ENCODE results near the gene FYN. TPM values are rescaled to one million over a fixed set of nuclear protein-coding genes. Genes with fewer than 3 reads are reported as not detected.

FYN gene
- total and polyA plus RNA-seq, 10 of the 15 experiments (the other 5 are each of a cell fraction or from before 2014, with no cell fraction given): 51.4 to 247 (median 138) TPM

- TF ChIP-seq, protein P1, sequence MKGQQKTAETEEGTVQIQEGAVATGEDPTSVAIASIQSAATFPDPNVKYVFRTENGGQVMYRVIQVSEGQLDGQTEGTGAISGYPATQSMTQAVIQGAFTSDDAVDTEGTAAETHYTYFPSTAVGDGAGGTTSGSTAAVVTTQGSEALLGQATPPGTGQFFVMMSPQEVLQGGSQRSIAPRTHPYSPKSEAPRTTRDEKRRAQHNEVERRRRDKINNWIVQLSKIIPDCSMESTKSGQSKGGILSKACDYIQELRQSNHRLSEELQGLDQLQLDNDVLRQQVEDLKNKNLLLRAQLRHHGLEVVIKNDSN (IDR thresholded peaks at IDR 0.05; ENCODE audit: borderline replicate concordance, extremely low read length, insufficient read depth, low read depth, low read length): no peak
- no peak for TF ChIP-seq KDM1A (IDR thresholded peaks at IDR 0.05; ENCODE audit: borderline replicate concordance)
Measured at GRCh38 chr6:111775145-111775922, 97.9 kb downstream of the FYN start (continued).

DNA sequence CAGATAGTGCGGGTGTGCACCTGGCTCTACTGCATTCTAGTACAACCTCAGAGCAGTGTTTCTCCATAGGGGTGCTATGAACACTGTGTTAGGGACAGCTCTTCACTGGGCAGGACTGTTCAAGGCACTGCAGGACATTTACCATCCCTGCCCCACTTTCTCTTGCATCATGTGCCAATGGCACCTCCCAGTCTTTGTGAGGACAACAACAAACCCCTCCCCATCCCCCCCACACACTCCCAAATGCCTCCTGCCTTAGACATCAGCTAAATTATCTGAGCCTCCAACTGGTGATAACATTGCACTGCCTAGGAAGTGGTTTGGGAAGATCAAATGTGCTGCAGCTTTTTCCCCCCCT lies 98.9 kb downstream of the FYN start:
- H3K36me3 ChIP-seq (ENCODE audit: control insufficient read depth in 2 of 2, insufficient read depth in 2 of 2, low read length in 1 of 2): peaks cover 7 to 15% of the 10 kb centered on the region in 2 experiments
- no TSS peak for BruUV-seq (replicated peaks)
- WGBS (ENCODE audit: insufficient coverage, insufficient replicate concordance, low lambda C conversion rate, missing lambda C conversion rate): 100% methylated on average over 1 of the region's 1 CpG
- POLR2A ChIA-PET: interaction anchor here (1.2 to 4.0 kb wide), 4 partner anchors 9 to 32 kb away, joined by 4 to 20 read pairs (median 5); no protein-coding TSS in a partner anchor
- H3K4me3 ChIP-seq: no peak overlapping the region
- H3K4me2 ChIP-seq (ENCODE audit: control insufficient read depth, insufficient read depth): no peak overlapping the region
- no peak overlapping the region for H3K9ac ChIP-seq (ENCODE audit: control insufficient read depth, insufficient read depth, low read length)
- no peak overlapping the region for H3K27ac ChIP-seq (ENCODE audit: control insufficient read depth, insufficient read depth)
- FAIRE-seq: no peak
- ATAC-seq: no peak
- intact Hi-C loops (cut with micrococcal nuclease; ENCODE audit: unreplicated experiment): no loop called here
- peaks cover 47% of the 10 kb centered on the region for H3K79me2 ChIP-seq (ENCODE audit: control insufficient read depth, insufficient read depth, low read length)
- SMC1A ChIA-PET (ENCODE audit: uncharacterized antibody, unreplicated experiment): interaction anchor here (0.8 to 5.9 kb wide), 9 partner anchors 7 to 174 kb away, joined by 3 to 50 read pairs (median 4); no protein-coding TSS in a partner anchor
- H2AFZ ChIP-seq (ENCODE audit: control insufficient read depth, low read depth, low read length): no peak overlapping the region
- CTCF ChIA-PET: interaction anchor here (1.1 to 1.3 kb wide), 3 partner anchors 10 to 26 kb away, joined by 3 to 4 read pairs (median 4); no protein-coding TSS in a partner anchor
- no peaks in the 10 kb centered on the region for H4K20me1 ChIP-seq (ENCODE audit: control insufficient read depth, insufficient read depth)
- H3K27me3 ChIP-seq (replicated peaks in 1 of 2; ENCODE audit: control insufficient read depth in 2 of 2, insufficient read depth in 2 of 2, low read length in 1 of 2): no peaks in the 10 kb centered on the region
- DNase-seq (ENCODE audit: low read depth, low spot score): no peak
- RAD21 ChIA-PET (ENCODE audit: unreplicated experiment): interaction anchor here (0.7 to 5.3 kb wide), 6 partner anchors 11 to 71 kb away, joined by 3 to 46 read pairs (median 3); no protein-coding TSS in a partner anchor
- peaks cover 34% of the 10 kb centered on the region for H3K4me1 ChIP-seq (ENCODE audit: control insufficient read depth, insufficient read depth, low read length)
- no peaks in the 10 kb centered on the region; the same call in 2 of the 3 replicates for H3K9me3 ChIP-seq (replicated peaks; ENCODE audit: control insufficient read depth, insufficient read depth, low read length)
- in situ Hi-C loops (cut with MboI): no loop called here
- TF ChIP-seq PML (IDR thresholded peaks at IDR 0.05; ENCODE audit: low read length) (no peak), IKZF2 (IDR thresholded peaks at IDR 0.05) (no peak), SIN3A (IDR thresholded peaks at IDR 0.05; ENCODE audit: low read depth, low read length) (no peak), HDGF (IDR thresholded peaks at IDR 0.05) (no peak), POU2F2 (IDR thresholded peaks at IDR 0.05; ENCODE audit: borderline replicate concordance, low read depth, low read length) (no peak), WRNIP1 (IDR thresholded peaks at IDR 0.05; ENCODE audit: borderline replicate concordance, low read depth, low read length) (no peak), HSF1 (IDR thresholded peaks at IDR 0.05; ENCODE audit: low read depth, low read length) (no peak), RCOR1 (conservative IDR thresholded peaks at IDR 0.05; ENCODE audit: low read depth, low read length) (no peak), IKZF1 (conservative IDR thresholded peaks at IDR 0.05) (no peak), SIX5 (IDR thresholded peaks at IDR 0.05; ENCODE audit: low read depth, low read length, severe bottlenecking) (no peak), SMARCA5 (IDR thresholded peaks at IDR 0.05) (no peak), CREM (IDR thresholded peaks at IDR 0.05; ENCODE audit: low read depth) (no peak), JUND (IDR thresholded peaks at IDR 0.05; ENCODE audit: low read depth, low read length) (no peak)
- TF ChIP-seq, protein P2, sequence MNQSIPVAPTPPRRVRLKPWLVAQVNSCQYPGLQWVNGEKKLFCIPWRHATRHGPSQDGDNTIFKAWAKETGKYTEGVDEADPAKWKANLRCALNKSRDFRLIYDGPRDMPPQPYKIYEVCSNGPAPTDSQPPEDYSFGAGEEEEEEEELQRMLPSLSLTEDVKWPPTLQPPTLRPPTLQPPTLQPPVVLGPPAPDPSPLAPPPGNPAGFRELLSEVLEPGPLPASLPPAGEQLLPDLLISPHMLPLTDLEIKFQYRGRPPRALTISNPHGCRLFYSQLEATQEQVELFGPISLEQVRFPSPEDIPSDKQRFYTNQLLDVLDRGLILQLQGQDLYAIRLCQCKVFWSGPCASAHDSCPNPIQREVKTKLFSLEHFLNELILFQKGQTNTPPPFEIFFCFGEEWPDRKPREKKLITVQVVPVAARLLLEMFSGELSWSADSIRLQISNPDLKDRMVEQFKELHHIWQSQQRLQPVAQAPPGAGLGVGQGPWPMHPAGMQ (IDR thresholded peaks at IDR 0.05; ENCODE audit: borderline replicate concordance): no peak
- TF ChIP-seq, protein P3, sequence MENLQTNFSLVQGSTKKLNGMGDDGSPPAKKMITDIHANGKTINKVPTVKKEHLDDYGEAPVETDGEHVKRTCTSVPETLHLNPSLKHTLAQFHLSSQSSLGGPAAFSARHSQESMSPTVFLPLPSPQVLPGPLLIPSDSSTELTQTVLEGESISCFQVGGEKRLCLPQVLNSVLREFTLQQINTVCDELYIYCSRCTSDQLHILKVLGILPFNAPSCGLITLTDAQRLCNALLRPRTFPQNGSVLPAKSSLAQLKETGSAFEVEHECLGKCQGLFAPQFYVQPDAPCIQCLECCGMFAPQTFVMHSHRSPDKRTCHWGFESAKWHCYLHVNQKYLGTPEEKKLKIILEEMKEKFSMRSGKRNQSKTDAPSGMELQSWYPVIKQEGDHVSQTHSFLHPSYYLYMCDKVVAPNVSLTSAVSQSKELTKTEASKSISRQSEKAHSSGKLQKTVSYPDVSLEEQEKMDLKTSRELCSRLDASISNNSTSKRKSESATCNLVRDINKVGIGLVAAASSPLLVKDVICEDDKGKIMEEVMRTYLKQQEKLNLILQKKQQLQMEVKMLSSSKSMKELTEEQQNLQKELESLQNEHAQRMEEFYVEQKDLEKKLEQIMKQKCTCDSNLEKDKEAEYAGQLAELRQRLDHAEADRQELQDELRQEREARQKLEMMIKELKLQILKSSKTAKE (IDR thresholded peaks at IDR 0.05; ENCODE audit: low read depth, poor library complexity, severe bottlenecking): no peak
